M059J (cell line): ENCODE data around the gene MMP7. TPM values are rescaled to one million over a fixed set of nuclear protein-coding genes. Genes with fewer than 3 reads are reported as not detected.

Experiments
- total RNA-seq: library from RNA; depleted of rRNA; stranded (reverse); fragments of >200 nt; shearing (Covaris generic); gene quantifications from 2 replicates; pipeline ENCODE4 v1.2.3, GENCODE V29; 2014; rRNA removed

Gene MMP7
- total RNA-seq, 1 experiment from 2014 or later, result 0.34 TPM

Other genes starting within 250 kb of the MMP7 start
- gene BIRC3, start 213.3 kb downstream of the MMP7 start, total RNA-seq, result 5.3 and 8.7 TPM in 2 replicates
- 104 and 133 TPM in 2 replicates for gene BIRC2, start 183.5 kb downstream of the MMP7 start, total RNA-seq
- 225 and 258 TPM in 2 replicates for gene TMEM123, start 78.0 kb downstream of the MMP7 start, total RNA-seq
- not detected in 2 replicates for gene MMP20, start 94.6 kb upstream of the MMP7 start, total RNA-seq
- gene MMP27, start 175.0 kb upstream of the MMP7 start, total RNA-seq, result not detected in 2 replicates
- not detected in 2 replicates for gene MMP8, start 194.2 kb upstream of the MMP7 start, total RNA-seq
- 0.37 TPM in 1 of 2 replicates, not detected in the other for gene MMP10, start 249.9 kb upstream of the MMP7 start, total RNA-seq